Right renal pelvis (tissue), 4 donors: ENCODE data around the gene CXorf38. TPM values are rescaled to one million over a fixed set of nuclear protein-coding genes. Genes with fewer than 3 reads are reported as not detected.
A peak's percentile ranks its signal among the peaks of the same experiment; 100 is the strongest.
"Not testable (repeated sequence)": the region's sequence is repeated elsewhere in the genome, so short reads cannot be mapped to it uniquely, and the experiment has no call there.

Source experiments
- DNase-seq, 4 donors: peaks; one replicate each; pipeline ENCODE4 v3.0.0-alpha.2; 2013; ENCODE audit warnings: low read depth in 4 of 4, low spot score in 3 of 4, missing footprints in 1 of 4
- polyA plus RNA-seq, 4 donors: library from polyadenylated mRNA; unstranded; fragments of 120-200 nt; gene quantifications; one replicate each; pipeline ENCODE4 v1.2.1, GENCODE V29; 2013; ENCODE audit not compliant: insufficient read length in 4 of 4

Gene CXorf38
- polyA plus RNA-seq, 4 donors: 10.8 to 11.8 (median 11.5) TPM

- DNase-seq: no peak
Observed at GRCh38 chrX:40632199-40632598, 15.2 kb downstream of the CXorf38 start.

- no peak for DNase-seq
Observed at GRCh38 chrX:40628506-40628905, 18.9 kb downstream of the CXorf38 start.

- no peak for DNase-seq
Observed at GRCh38 chrX:40625294-40625693, 22.1 kb downstream of the CXorf38 start.

GRCh38 chrX:40623665-40624064 lies 23.7 kb downstream of the CXorf38 start:
- DNase-seq: no peak

- DNase-seq: no peak
Observed at GRCh38 chrX:40623139-40623536, 24.2 kb downstream of the CXorf38 start, which contains the start of gene MPC1L. MPC1L (plus strand) TSS chrX:40623428; CDS start chrX:40623566, 138 bp downstream.

GRCh38 chrX:40622479-40623138 lies 24.8 kb downstream of the CXorf38 start:
- DNase-seq: no peak

- no peak for DNase-seq
Observed at GRCh38 chrX:40617566-40617965, 29.8 kb downstream of the CXorf38 start.

- no peak for DNase-seq
Observed at GRCh38 chrX:40615976-40616375, 31.4 kb downstream of the CXorf38 start.

- no peak for DNase-seq
Observed at GRCh38 chrX:40612511-40612910, 34.9 kb downstream of the CXorf38 start.

GRCh38 chrX:40607381-40607780 lies 40.0 kb downstream of the CXorf38 start:
- DNase-seq: no peak

GRCh38 chrX:40603446-40603845 lies 43.9 kb downstream of the CXorf38 start:
- no peak for DNase-seq

- DNase-seq: not testable (repeated sequence)
Observed at GRCh38 chrX:40589616-40590321, 57.6 kb downstream of the CXorf38 start.

- not testable (repeated sequence) for DNase-seq
Observed at GRCh38 chrX:40587623-40588022, 59.7 kb downstream of the CXorf38 start.

GRCh38 chrX:40582811-40583210 lies 64.5 kb downstream of the CXorf38 start:
- DNase-seq: no peak

- DNase-seq: not testable (repeated sequence)
Observed at GRCh38 chrX:40582178-40582577, 65.2 kb downstream of the CXorf38 start.

GRCh38 chrX:40581336-40581920 lies 65.9 kb downstream of the CXorf38 start:
- no peak for DNase-seq

GRCh38 chrX:40580537-40581335 lies 66.6 kb downstream of the CXorf38 start, which contains the start of gene ATP6AP2:
ATP6AP2 (plus strand) TSS chrX:40580970; CDS start chrX:40581066, 96 bp downstream.
- peak; percentile 78 to 90 (median 84) for DNase-seq

GRCh38 chrX:40579900-40580536 lies 67.3 kb downstream of the CXorf38 start:
- no peak for DNase-seq

- no peak for DNase-seq
Observed at GRCh38 chrX:40579141-40579540, 68.2 kb downstream of the CXorf38 start.

GRCh38 chrX:40578039-40578695 lies 69.2 kb downstream of the CXorf38 start:
- DNase-seq: no peak
